Liver (tissue), 9 donors: ENCODE data around the gene SMIM35. TPM values are rescaled to one million over a fixed set of nuclear protein-coding genes. Genes with fewer than 3 reads are reported as not detected.

Experiments
- DNase-seq: peaks from one replicate; pipeline ENCODE4 v3.0.0-alpha.2; 2017; ENCODE audit warnings: low spot score
- H3K27ac ChIP-seq, 2 donors: one replicate each; pipeline ENCODE4 v1.7.0; 2013; ENCODE audit warnings: inconsistent platforms in 2 of 2, low read length in 2 of 2, control low read depth in 1 of 2, low read depth in 1 of 2, mild to moderate bottlenecking in 1 of 2
- H3K27me3 ChIP-seq, 4 donors: one replicate each; pipeline versions ENCODE4 v1.6.1 to v1.7.0; 2013; ENCODE audit warnings: low read length in 3 of 4, inconsistent platforms in 1 of 4, mild to moderate bottlenecking in 1 of 4, moderate library complexity in 1 of 4; ENCODE audit not compliant: control insufficient read depth in 4 of 4, insufficient read depth in 4 of 4
- H3K36me3 ChIP-seq, 4 donors: one replicate each; pipeline versions ENCODE4 v1.6.1 to v1.7.0; 2013; ENCODE audit warnings: low read length in 3 of 4, mild to moderate bottlenecking in 3 of 4, low read depth in 1 of 4, moderate library complexity in 1 of 4; ENCODE audit not compliant: control insufficient read depth in 4 of 4, insufficient read depth in 3 of 4
- H3K4me1 ChIP-seq, 4 donors: one replicate each; pipeline versions ENCODE4 v1.6.1 to v1.7.0; 2013; ENCODE audit warnings: low read length in 3 of 4, mild to moderate bottlenecking in 3 of 4, moderate library complexity in 1 of 4; ENCODE audit not compliant: control insufficient read depth in 4 of 4, insufficient read depth in 4 of 4
- H3K4me3 ChIP-seq, 3 donors: one replicate each; pipeline versions ENCODE4 v1.6.1 to v1.7.0; 2013; ENCODE audit warnings: low read length in 3 of 3, control low read depth in 1 of 3, low read depth in 1 of 3, mild to moderate bottlenecking in 1 of 3
- H3K9ac ChIP-seq, 2 donors: one replicate each; pipeline ENCODE4 v1.7.0; 2013; ENCODE audit warnings: low read length in 2 of 2, mild to moderate bottlenecking in 2 of 2, moderate library complexity in 2 of 2, control low read depth in 1 of 2, low read depth in 1 of 2
- H3K9me3 ChIP-seq, 4 donors: one replicate each; pipeline versions ENCODE4 v1.6.1 to v1.7.0; 2013; ENCODE audit warnings: low read length in 3 of 4; ENCODE audit not compliant: control insufficient read depth in 4 of 4
- EGR1 ChIP-seq, 2 donors: IDR thresholded peaks; 2 replicates each; pipeline ENCODE4 v1.6.1; 2016 to 2018; ENCODE audit warnings: antibody characterized with exemption in 2 of 2, low read depth in 2 of 2
- FOXA1 ChIP-seq: IDR thresholded peaks from 2 replicates; pipeline ENCODE4 v1.6.1; 2016; ENCODE audit warnings: antibody characterized with exemption
- FOXA2 ChIP-seq: IDR thresholded peaks from 2 replicates; pipeline ENCODE4 v1.6.1; 2016; ENCODE audit warnings: antibody characterized with exemption
- GABPA ChIP-seq, 2 donors: IDR thresholded peaks in 1 of 2; conservative IDR thresholded peaks in 1 of 2; 2 replicates each; pipeline ENCODE4 v1.6.1; 2016; ENCODE audit warnings: antibody characterized with exemption in 2 of 2, mild to moderate bottlenecking in 1 of 2, moderate library complexity in 1 of 2
- HNF4A ChIP-seq, 2 donors: conservative IDR thresholded peaks; 2 replicates each; pipeline ENCODE4 v1.6.1; 2016; ENCODE audit warnings: antibody characterized with exemption in 2 of 2, mild to moderate bottlenecking in 2 of 2
- HNF4G ChIP-seq: IDR thresholded peaks from 2 replicates; pipeline ENCODE4 v1.6.1; 2016; ENCODE audit warnings: antibody characterized with exemption
- JUND ChIP-seq, 2 donors: IDR thresholded peaks; 2 replicates each; pipeline ENCODE4 v1.6.1; 2016; ENCODE audit warnings: antibody characterized with exemption in 2 of 2
- NR2F2 ChIP-seq: IDR thresholded peaks from 2 replicates; pipeline ENCODE4 v1.6.1; 2016; ENCODE audit warnings: antibody characterized with exemption
- REST ChIP-seq: IDR thresholded peaks from 2 replicates; pipeline ENCODE4 v1.6.1; 2016; ENCODE audit warnings: antibody characterized with exemption, mild to moderate bottlenecking
- RXRA ChIP-seq, 2 donors: IDR thresholded peaks; 2 replicates each; pipeline ENCODE4 v1.6.1; 2017 to 2018; ENCODE audit warnings: antibody characterized with exemption in 2 of 2, mild to moderate bottlenecking in 1 of 2
- SP1 ChIP-seq: IDR thresholded peaks from 2 replicates; pipeline ENCODE4 v1.6.1; 2018; ENCODE audit warnings: antibody characterized with exemption, mild to moderate bottlenecking
- TAF1 ChIP-seq: conservative IDR thresholded peaks from 2 replicates; pipeline ENCODE4 v1.6.1; 2016; ENCODE audit warnings: antibody characterized with exemption, mild to moderate bottlenecking
- YY1 ChIP-seq: IDR thresholded peaks from 2 replicates; pipeline ENCODE4 v1.6.1; 2016; ENCODE audit warnings: antibody characterized with exemption, mild to moderate bottlenecking
- ZBTB33 ChIP-seq: IDR thresholded peaks from 2 replicates; pipeline ENCODE4 v1.6.1; 2016; ENCODE audit warnings: antibody characterized with exemption
- WGBS: extraction: QIAGEN DNeasy Blood & Tissue Kit; methylation state at CpG from one replicate; pipeline ENCODE4 v1.1.7; 2013; 5-methylcytosine and 5-hydroxymethylcytosine counted together
- polyA plus RNA-seq, 2 donors: library from polyadenylated mRNA; stranded (reverse) in 1 of 2; unstranded in 1 of 2; fragments of 200-250 nt in 1 of 2; fragments of >200 nt in 1 of 2; fragmentation: Nextera tagmentation in 1 of 2; extraction: Ambion mirVana in 1 of 2; gene quantifications; one replicate each; pipeline versions ENCODE4 v1.2.1 to v1.2.3, GENCODE V29; 2013 to 2015
- total RNA-seq, 2 donors: library from RNA; depleted of rRNA; stranded (reverse); fragments of >200 nt; gene quantifications; one replicate each; pipeline ENCODE4 v1.2.3, GENCODE V29; 2014
- TF ChIP-seq, protein P1 (sequence below): fragments of 150-350 bp; IDR thresholded peaks from 2 replicates; pipeline ENCODE4 v1.5.1; 2017; ENCODE audit warnings: improper control_type of control experiment, low read depth, low read length; ENCODE audit not compliant: missing input control
- TF ChIP-seq, protein P2 (sequence below): IDR thresholded peaks from 2 replicates; pipeline ENCODE4 v1.6.1; 2016; ENCODE audit warnings: antibody characterized with exemption
- TF ChIP-seq, protein P3 (sequence below): IDR thresholded peaks from 2 replicates; pipeline ENCODE4 v1.6.1; 2016; ENCODE audit warnings: antibody characterized with exemption
- donor health status: healthy.
- donor health status: healthy.
- donor health status: healthy.
- donor health status: healthy.
- donor health status: healthy.

SMIM35 gene
- total and polyA plus RNA-seq, 4 donors, result 0.07 TPM; not detected in 3

DNA sequence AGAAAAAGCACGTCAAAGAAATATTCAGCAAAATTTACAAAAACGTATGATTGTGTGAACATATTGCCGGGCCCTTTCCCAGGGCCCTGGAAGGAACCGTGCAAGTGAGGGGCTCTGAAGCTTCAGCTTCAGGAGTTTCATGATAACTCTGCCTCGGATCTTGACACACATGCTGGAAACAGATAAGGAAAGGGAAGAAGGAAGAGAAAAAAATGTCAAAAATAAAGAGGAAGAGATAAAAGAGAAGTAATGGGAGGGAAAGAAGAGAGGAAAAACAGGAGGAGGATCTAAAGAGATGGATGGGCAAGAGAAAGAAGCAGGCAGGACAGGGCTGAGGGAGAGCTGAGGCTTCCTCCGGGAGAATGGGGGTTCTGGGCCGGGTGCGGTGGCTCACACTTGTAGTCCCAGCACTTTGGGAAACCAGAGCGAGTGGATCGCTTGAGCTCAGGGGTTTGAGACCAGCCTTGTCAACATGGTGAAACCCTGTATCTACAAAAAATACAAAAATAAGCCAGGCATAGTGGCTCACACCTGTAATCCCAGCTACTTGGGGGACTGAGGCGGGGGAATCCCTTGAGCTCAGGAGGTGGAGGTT is 12.6 kb downstream of the SMIM35 start:
- H3K9me3 ChIP-seq, result no peaks in the 10 kb centered on the region
- H3K4me1 ChIP-seq, result no peaks in the 10 kb centered on the region
- 84% methylated on average over 11 of the region's 11 CpGs for WGBS
- no peaks in the 10 kb centered on the region for H3K36me3 ChIP-seq
- no peak overlapping the region for H3K9ac ChIP-seq
- H3K27me3 ChIP-seq, result peaks cover 0 to 4% (median 0%) of the 10 kb centered on the region in 4 donors
- TF ChIP-seq, protein P1, sequence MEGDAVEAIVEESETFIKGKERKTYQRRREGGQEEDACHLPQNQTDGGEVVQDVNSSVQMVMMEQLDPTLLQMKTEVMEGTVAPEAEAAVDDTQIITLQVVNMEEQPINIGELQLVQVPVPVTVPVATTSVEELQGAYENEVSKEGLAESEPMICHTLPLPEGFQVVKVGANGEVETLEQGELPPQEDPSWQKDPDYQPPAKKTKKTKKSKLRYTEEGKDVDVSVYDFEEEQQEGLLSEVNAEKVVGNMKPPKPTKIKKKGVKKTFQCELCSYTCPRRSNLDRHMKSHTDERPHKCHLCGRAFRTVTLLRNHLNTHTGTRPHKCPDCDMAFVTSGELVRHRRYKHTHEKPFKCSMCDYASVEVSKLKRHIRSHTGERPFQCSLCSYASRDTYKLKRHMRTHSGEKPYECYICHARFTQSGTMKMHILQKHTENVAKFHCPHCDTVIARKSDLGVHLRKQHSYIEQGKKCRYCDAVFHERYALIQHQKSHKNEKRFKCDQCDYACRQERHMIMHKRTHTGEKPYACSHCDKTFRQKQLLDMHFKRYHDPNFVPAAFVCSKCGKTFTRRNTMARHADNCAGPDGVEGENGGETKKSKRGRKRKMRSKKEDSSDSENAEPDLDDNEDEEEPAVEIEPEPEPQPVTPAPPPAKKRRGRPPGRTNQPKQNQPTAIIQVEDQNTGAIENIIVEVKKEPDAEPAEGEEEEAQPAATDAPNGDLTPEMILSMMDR, result no peak
- no peak for TF ChIP-seq HNF4A (conservative IDR thresholded peaks at IDR 0.05)
- TF ChIP-seq HNF4G, result no peak
- no peak for TF ChIP-seq SP1
- TF ChIP-seq ZBTB33, result no peak
- H3K27ac ChIP-seq, result no peak overlapping the region
- H3K4me3 ChIP-seq, result no peak overlapping the region
- DNase-seq, result no peak

- H3K4me1 ChIP-seq, result no peaks in the 10 kb centered on the region
- no peak overlapping the region for H3K9ac ChIP-seq
- H3K27me3 ChIP-seq, result peaks cover 0 to 4% (median 0%) of the 10 kb centered on the region in 4 donors
- TF ChIP-seq YY1, result no peak
- no peak for TF ChIP-seq EGR1 (IDR thresholded peaks at IDR 0.05; ENCODE audit: low read depth in 2 of 2)
- no peak for TF ChIP-seq JUND (IDR thresholded peaks at IDR 0.05)
- no peak for TF ChIP-seq GABPA (IDR thresholded peaks at IDR 0.05 in 1 of 2, conservative IDR thresholded peaks at IDR 0.05 in 1 of 2)
- TF ChIP-seq REST, result no peak
- TF ChIP-seq FOXA1, result no peak
- TF ChIP-seq NR2F2, result no peak
- TF ChIP-seq HNF4A (conservative IDR thresholded peaks at IDR 0.05), result no peak
- no peak for TF ChIP-seq RXRA (IDR thresholded peaks at IDR 0.05)
- TF ChIP-seq ZBTB33, result no peak
- no peak for TF ChIP-seq SP1
- TF ChIP-seq, protein P2, sequence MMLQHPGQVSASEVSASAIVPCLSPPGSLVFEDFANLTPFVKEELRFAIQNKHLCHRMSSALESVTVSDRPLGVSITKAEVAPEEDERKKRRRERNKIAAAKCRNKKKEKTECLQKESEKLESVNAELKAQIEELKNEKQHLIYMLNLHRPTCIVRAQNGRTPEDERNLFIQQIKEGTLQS, result no peak
- TF ChIP-seq TAF1, result no peak
- no peak for TF ChIP-seq HNF4G
- TF ChIP-seq, protein P3, sequence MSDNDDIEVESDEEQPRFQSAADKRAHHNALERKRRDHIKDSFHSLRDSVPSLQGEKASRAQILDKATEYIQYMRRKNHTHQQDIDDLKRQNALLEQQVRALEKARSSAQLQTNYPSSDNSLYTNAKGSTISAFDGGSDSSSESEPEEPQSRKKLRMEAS, result no peak
- TF ChIP-seq, protein P1, result no peak
- no peak for TF ChIP-seq FOXA2
- no peaks in the 10 kb centered on the region for H3K9me3 ChIP-seq
- WGBS, result 85% methylated on average over 9 of the region's 9 CpGs
- H3K4me3 ChIP-seq, result no peak overlapping the region
- DNase-seq, result no peak
- H3K36me3 ChIP-seq, result no peaks in the 10 kb centered on the region
- no peak overlapping the region for H3K27ac ChIP-seq
Measured at GRCh38 chr11:118073554-118073953, 13.2 kb downstream of the SMIM35 start.
